Stimulated activated CD8-positive, alpha-beta memory T cell treated with anti-CD3 and anti-CD28 coated beads, Interleukin-15, amount 100 ng/mL, for 24 hours (primary cell): ENCODE measurements around the gene ANKRD13D.
"Not testable (repeated sequence)": the region's sequence is repeated elsewhere in the genome, so short reads cannot be mapped to it uniquely, and the experiment has no call there.

Experiments
- DNase-seq: peaks from one replicate; pipeline ENCODE4 v3.0.0-alpha.2; 2020; ENCODE audit warnings: low read depth

ANKRD13D gene

GRCh38 chr11:67317888-67318555, 28.9 kb downstream of the ANKRD13D start:
- no peak for DNase-seq

DNA sequence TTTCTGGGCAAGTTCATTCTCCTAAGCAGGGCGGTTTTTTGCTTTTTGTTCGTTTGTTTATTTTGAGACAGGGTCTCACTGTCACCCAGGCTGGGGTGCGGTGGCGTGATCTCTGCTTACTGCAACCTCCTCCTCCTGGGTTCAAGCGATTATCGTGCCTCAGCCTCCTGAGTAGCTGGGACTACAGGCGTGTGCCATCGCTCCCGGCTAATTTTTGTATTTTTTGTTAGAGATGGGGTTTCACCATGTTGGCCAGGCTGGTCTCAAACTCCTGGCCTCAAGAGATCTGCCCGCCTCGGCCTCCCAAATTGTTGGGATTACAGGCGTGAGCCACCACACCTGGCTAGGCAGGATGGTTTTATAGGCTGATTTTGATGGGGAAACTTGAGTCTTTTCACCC, 29.8 kb downstream of the ANKRD13D start:
- not testable (repeated sequence) for DNase-seq

GRCh38 chr11:67320011-67320410, 30.9 kb downstream of the ANKRD13D start:
- DNase-seq, result no peak

GRCh38 chr11:67320691-67321090, 31.6 kb downstream of the ANKRD13D start:
- no peak for DNase-seq

DNA sequence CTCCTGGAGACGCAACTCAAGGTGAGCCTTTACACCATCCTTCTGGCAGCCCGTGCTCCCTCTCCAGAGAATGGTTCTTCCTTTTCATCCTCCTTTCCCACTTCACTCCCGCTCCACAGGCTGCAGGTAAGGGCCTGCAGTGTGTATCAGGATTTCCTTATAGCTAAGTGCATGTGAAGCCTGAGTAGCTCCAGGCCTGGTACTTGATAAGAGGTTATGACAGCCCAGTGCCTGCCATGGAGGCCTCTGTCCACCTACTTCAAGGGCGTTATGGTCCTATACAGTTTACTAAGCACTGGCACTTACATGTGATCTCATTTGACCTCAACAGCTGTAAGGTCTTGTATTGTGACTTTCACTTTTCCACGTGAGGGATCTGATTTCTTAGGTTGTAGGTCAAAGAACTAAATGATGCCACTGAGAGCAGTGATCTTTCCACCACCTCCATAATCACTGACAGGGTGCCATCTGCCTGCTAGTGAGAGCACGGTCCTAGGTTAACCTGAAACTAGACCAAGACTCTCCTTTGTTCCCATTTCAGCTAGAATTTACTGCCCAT, 32.3 kb downstream of the ANKRD13D start:
- no peak for DNase-seq

- DNase-seq, result no peak
Measured at GRCh38 chr11:67322049-67322448, 32.9 kb downstream of the ANKRD13D start.

- DNase-seq, result no peak
Measured at GRCh38 chr11:67323526-67323925, 34.4 kb downstream of the ANKRD13D start.

- no peak for DNase-seq
Measured at GRCh38 chr11:67332081-67332691, 43.1 kb downstream of the ANKRD13D start.

DNA sequence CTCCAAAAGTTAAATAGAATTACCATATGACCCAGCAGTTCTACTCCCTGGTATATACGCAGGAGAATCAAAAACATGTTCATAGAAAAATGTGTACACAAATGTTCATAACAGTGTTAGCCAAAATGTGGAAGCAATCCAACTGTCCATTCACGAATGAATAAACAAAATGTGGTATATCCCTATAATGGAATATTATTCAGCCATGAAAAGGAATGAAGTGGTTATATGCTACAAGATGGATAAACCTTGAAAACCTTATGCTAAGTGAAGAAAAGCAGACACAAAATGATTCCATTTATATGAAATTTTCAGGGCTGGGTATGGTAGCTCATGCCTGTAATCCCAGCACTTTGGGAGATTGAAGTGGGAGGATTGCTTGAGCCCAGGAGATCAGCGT, 48.2 kb downstream of the ANKRD13D start:
- DNase-seq, result no peak

- DNase-seq, result no peak
Measured at GRCh38 chr11:67344264-67344663, 55.2 kb downstream of the ANKRD13D start.

GRCh38 chr11:67345247-67345919, 56.3 kb downstream of the ANKRD13D start:
- no peak for DNase-seq

DNA sequence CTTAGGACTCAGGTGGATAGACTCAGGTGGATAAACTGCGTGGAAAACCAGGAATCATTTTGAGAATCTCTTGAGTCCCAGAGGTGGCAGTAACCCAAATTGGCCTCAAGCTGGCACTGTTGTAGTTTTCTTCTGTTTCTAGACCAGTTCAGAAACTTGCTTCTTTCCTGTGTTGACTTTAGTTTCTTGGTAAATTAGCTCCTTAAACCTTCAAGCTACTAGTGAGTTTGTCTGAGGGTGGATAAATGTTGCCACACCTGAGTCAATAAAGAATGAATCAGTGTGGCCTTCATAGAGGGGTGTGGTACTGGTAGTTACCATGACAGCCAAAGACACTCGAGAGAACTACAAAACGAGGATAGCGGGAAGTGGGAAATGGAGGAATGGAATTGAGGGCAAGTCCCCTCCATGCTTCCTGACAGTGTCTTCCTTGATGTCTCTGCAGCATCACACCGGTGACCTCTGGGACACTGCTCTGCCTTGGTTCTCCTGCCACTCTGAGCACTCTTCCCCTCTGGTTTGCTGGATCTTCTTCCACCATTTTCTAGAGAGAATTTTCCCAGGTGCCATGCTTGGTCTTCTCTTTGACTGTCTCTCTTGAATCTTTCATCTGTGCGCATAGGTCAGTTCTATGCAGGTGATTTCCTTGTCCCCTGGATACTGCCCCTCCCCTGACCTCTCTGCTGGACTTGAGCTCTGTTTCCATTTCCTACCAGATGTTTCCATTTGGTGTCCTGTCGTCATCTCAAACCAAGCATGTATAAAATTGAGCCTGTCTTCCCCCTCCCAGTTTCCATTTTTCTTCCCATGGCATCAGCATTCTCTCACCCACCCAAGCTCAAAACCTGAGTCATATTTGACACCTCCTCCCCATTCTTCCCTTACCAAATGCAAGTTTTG, 57.1 kb downstream of the ANKRD13D start:
- DNase-seq, result no peak

DNA sequence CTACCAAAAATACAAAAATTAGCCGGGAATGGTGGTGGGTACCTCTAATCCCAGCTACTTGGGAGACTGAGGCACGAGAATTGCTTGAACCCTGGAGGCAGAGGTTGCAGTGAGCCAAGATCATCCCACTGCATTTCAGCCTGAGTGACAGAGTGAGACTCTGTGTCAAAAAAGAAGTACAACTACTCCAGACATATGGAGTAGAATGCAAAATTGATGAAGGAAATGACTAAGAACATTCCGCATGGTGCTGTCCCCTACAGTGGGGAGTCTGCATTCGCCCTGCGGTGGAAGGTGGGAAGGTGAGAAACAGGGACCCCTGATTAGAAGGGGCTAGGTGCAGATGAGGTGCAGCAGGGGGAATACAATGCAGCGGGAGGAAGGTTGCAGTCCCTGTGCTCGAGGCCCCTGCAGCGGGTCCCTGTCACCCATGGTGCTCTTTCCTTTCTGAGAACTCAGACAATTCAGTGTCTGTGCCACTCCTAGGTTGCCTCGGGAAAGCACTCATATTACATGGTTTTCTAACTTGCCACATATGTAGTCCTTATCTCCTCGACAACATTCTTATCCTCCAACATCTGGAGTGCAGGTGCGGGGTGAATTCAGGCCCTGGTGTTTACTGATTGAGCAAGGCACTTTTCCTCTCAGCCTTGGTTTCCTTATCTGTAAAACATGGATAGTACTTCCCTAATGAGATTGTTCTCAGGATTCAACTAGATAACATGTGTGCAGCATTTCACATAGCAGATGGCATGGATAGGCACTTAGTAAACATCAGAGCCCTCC, 59.1 kb downstream of the ANKRD13D start:
- no peak for DNase-seq

DNA sequence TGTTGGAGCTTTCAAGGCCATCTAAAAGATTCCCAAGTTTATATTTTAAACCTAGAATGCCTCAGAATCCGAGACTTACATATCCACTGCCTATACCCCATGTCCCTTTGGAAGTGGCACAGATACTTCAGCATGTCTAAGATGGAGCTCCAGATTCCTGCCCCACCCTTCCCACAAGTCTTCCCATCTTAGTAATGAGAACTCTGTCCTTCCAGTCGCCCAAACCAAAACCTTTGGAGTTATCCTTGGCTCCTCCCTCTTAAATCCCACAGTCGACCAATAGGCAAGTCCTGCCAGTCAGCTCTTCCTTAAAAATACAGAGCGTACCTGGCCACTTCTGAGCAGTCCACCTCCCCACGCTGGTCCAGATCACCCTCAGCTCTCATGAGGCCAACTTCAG, 59.9 kb downstream of the ANKRD13D start:
- DNase-seq, result no peak

GRCh38 chr11:67349457-67349856, 60.4 kb downstream of the ANKRD13D start:
- no peak for DNase-seq

DNA sequence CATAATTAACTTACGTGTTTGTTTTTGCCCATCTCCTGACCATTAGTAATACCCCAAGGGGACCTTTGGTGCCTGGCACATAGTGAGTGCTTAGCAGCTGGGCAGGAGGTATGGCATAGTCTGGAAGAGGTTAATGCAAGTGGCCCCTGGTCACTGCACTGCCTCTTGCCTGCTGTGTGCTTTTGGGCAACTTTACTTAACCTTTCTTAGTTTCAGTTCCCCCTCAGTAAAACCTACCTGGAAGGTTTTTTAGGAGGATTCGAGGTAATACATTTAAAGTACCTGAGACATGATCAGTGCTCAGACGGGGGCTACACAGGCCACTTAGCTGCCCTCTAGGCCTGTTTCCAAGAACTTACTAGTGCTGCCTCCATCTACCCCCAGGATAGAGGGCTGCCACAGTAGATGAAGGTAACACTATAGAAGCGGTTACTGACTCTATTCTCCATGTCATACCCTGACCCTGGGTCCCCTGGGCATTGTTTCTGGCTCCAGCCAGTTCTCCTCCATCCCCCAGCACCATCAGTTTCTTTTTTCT, 60.9 kb downstream of the ANKRD13D start:
- DNase-seq, result no peak

- DNase-seq, result no peak
Measured at GRCh38 chr11:67351275-67352005, 62.3 kb downstream of the ANKRD13D start.
